ENCODE measurements around the gene MAST4.

Gene MAST4

GRCh38 chr5:67028941-67029340 lies 432.7 kb downstream of the MAST4 start:
- DNase-seq = no peak

DNA sequence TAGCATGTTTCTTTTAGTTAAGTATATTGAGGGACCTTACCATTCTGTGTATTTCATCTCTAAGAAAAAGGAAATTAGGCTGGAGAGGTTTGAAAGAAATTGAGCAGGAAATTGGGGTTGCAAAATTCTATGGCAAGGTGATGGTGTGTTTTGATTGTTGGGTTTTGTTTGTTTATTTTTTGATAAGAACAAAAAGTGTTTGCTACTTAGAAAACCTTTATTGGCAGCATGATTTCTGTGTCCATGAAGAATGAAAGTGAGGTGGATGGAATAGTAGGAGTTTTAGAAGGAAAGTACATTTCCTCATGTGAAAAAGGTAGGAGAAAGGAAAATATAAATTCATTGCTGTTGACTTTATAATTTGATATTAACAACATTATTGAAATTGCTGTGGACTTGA lies 433.3 kb downstream of the MAST4 start:
- DNase-seq = no peak

GRCh38 chr5:67030289-67031056 lies 434.3 kb downstream of the MAST4 start:
- no peak for DNase-seq

GRCh38 chr5:67031057-67031443 lies 434.9 kb downstream of the MAST4 start:
- no peak for DNase-seq

DNA sequence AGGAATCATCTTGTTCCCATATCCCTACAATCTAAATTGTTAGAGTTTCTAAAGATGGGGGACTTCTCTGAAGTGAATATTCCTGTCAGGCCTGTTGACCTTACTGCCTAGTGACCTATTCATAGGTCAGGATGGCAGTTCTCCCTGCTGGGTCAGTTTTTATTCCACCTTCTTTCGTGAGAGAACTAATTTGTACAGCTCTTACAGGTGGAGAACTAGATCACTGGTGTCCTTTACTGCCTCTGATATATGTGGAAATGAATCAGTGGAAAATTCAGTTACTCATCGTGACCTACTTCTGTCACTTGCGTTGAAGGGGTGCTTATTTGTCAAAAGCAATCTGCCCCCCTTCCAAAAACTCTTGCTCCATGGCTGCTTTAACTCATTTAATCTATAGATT lies 435.5 kb downstream of the MAST4 start:
- DNase-seq = no peak

- DNase-seq = no peak
Measured at GRCh38 chr5:67032921-67033664, 436.9 kb downstream of the MAST4 start.

- no peak for DNase-seq
Measured at GRCh38 chr5:67033880-67034651, 437.9 kb downstream of the MAST4 start.

- DNase-seq = no peak
Measured at GRCh38 chr5:67035098-67035740, 439.0 kb downstream of the MAST4 start.

DNA sequence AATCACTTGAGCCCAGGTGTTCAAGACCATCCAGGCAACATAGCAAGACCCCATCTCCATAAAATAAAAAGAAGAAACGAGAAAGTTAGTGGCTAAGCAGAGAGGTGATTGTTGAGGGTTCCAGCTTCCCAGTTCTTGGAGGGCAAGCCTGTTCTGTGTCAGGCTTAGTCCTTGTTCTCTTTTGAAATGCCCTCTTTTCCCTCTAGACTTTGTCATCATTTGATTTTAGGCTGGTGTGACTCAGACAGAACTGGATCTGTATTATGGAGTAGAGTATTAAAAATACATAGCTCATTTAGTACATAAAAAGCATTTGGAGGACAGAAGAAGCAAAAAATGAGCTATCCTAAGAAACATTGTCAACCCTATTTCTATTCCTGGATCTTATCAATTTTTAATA lies 441.0 kb downstream of the MAST4 start:
- no peak for DNase-seq

DNA sequence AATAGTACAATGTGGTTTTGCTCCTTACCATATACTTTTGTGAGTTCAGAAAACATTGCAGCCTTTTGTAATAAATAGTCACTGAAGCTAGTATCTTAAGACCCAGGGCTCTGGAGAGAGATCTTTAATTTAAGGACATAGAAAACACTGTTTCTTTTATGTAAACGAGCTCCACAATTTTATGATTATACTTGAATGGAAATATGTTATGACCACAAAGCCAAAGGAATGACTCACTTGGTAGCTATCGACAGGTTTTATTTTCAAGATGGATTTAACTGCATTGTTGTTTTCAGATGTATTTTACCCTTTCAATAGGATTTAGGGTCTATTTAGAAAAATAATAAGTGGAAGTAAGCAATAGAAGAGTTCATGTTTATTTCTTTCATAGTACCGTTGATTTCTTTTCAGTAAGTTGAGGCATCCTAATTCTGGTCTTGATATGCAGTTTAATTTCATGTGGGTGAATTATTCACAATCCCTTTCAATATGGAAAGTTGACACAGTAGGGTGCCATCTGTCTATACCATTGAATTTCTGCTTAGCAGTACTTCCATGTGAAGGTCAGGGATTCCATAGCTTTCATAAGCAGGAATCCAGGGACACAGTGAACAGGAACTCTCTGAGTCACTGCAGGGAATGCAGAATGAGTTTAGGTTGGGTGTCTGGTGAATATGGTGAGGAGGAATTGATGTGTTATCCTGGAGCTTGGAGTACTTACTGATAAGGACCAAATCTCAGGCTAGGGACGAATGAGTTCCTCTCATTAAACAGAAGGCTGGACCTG lies 442.8 kb downstream of the MAST4 start:
- no peak for DNase-seq

DNA sequence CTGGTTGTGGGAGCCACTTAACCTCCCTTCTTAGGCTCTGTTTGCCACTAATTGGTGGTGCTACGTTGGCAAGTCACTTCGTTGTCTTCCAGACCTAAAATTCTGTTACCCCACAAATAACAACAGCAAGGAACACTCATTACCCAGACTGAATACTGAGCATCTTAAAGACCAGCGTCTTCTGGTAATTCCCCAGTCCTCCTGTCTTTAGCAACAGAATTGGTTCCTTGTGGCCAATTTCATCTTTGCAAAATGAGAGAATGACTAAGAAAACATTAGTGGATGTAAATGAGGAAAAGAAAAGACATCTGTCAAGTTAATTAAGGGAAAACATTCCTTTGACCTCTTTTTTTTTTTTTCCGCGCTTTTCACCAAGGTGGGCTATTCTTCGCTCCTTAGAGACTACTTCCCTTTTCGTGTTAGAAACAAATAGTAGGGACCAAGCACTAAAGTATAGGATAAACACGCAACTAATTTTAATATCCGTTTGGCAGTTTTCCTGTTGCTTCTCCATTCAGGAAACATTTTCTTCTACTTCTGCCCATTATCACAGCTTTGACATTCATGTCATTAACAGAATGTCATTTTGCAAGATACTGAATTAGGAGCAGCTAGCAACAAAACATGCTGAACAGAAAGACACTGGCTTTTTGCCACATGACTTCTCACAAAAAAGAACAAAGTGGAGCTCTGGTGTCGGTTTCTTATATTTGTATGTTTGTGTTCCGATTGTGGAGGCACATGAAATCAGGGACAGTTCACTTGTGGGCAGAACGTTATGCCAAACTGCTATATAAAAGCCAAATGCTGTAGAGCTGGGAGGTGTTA lies 446.2 kb downstream of the MAST4 start:
- DNase-seq = no peak

DNA sequence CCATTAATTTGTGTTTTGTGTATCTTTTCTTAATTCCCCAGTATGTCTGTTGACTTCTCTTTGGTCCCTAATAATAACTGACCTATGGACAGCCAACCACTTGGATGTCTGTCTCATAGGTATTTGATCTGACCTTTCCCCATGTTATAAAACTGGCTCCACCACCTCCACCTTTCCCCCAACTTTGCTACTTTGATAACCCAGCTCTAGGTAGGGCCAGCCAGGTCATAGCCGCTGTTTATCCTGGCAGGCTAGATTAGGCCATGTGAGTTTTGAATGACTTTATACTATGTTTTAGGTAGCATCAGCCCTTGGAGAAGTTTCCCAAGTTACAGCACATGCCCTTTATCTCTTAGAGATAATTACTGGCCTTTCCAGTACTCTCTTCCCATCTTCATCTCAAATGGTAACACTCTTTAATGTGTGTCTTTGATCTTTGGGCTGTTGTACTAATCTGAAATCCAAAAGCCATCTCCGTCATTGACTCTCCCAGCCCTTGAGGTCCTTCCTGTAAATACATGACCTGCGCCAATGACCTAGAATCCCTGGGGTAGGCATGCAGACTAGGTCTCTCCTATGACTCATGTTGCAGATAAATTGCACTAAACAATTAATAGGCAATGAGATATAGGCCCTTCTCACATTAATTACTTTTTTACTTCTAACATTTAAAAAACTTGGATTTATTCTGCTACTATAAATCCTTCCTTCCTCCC lies 447.8 kb downstream of the MAST4 start:
- DNase-seq = no peak

GRCh38 chr5:67045816-67046740 lies 449.9 kb downstream of the MAST4 start:
- DNase-seq = no peak

- no peak for DNase-seq
Measured at GRCh38 chr5:67047160-67047559, 451.0 kb downstream of the MAST4 start.

GRCh38 chr5:67047616-67048015 lies 451.4 kb downstream of the MAST4 start:
- no peak for DNase-seq

- no peak for DNase-seq
Measured at GRCh38 chr5:67050125-67050524, 453.9 kb downstream of the MAST4 start.

DNA sequence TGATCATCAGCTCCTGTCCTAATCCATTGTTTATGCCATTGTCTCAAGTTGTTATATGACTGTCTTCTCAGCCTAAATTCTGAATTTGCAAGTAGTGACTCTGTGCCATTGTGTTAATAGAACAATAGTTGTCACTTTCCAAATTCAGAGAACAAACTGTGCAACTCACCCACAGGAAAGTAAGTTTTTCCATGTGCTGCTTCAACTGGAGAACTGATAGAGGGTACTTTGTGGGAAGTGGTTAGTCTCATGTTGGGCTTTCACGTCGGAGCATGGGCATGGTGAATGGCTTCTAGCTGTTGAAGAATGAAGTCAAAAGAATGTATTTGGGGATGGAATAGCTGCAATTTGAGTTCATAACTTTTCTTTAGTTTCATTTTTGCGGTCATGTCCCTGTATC lies 454.4 kb downstream of the MAST4 start:
- no peak for DNase-seq

DNA sequence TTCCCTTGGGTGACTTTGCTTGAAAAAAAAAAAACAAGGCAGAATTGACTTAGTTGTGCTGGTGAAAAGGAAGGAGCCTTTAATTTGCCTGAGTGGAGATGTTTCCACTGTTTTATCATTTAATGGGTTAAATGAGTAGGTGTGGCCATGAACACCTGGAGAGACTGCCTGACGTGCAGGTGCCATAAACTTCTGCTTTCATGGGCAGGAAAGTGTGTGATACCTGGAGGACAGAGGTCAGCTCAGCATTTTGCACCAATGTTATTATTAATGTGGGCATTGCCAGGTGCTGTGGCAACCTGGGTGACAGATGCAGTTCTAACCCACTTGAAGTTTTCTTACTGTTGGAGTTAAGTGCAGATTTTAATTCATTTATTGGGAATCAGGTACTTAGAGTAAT lies 455.0 kb downstream of the MAST4 start:
- no peak for DNase-seq

- DNase-seq = no peak
Measured at GRCh38 chr5:67052034-67052433, 455.8 kb downstream of the MAST4 start.

- no peak for DNase-seq
Measured at GRCh38 chr5:67053229-67053628, 457.0 kb downstream of the MAST4 start.
